ENCODE results near the gene RHBG. TPM values are rescaled to one million over a fixed set of nuclear protein-coding genes. Genes with fewer than 3 reads are reported as not detected.
A peak's percentile ranks its signal among the peaks of the same experiment; 100 is the strongest.

Gene RHBG
- total and polyA plus RNA-seq, 2 of the 4 experiments (the other 2 are of a cell fraction) = not detected

- no peak for TF ChIP-seq BHLHE40 (IDR thresholded peaks at IDR 0.05; ENCODE audit: low read depth, low read length)
Observed at GRCh38 chr1:156420205-156421061, 51.4 kb downstream of the RHBG start (continued).

DNA sequence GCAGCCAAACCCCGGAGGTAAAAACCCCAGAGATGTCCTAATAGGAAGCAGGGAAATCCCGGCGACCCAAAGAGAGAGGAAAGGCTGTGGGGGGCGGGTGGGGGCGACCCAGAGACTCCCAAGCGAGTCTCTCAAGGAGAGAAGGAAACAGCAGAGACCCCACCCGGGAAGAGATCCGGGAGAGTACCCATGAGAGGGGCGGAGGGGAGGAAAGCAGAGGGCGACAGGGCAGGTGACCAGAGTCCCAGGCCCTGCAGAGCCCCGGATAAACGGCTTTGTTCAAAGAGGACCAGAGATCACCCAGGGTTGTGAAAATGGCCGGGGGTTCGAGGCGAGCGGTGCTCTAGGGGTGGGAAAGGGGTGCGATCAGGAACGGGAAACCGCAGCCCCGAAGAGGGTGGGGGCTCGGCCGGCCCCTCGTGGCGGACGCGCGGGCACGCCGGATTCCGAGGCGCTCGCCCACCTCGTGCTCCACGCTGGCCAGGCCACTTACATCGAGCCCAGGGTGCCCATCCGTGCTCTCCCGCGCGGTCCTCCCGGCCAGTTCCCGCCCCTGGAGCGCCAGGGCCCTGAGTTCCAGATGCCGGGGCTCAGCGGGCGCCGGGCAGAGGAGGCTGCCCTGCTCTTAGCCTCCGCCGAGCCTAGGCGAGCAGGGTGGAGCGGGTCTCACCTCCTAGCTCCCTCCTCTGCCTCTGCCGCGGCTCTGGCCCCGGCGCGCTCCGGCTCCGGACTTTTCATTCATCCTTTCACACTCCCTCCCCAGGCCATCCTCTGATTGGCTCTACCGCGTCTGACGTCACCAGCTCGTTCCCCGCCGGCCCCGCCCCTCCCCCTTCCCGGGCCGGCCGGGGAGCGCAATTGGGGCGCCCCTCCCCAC lies 52.3 kb downstream of the RHBG start:
- Histone ChIP-seq H3K4me1 (ENCODE audit: control insufficient read depth, insufficient read depth, low read length) (peaks cover 1% of the 10 kb centered on the region; the same call in 1 of the 2 replicates), H3K18ac (ENCODE audit: low read depth, low read length) (no peak overlapping the region), H4K8ac (ENCODE audit: low read depth in 2 of 2, low read length in 2 of 2) (no peak overlapping the region), H2AFZ (replicated peaks; ENCODE audit: low read length, poor library complexity) (peak overlapping the region; percentile 19), H3K9me3 (ENCODE audit: control insufficient read depth, insufficient read depth, low read length) (peaks cover 10% of the 10 kb centered on the region), H3K4ac (ENCODE audit: low read depth, low read length) (no peak overlapping the region), H2BK120ac (ENCODE audit: low read depth, low read length) (no peak overlapping the region), H3K4me2 (ENCODE audit: low read depth, low read length) (peak overlapping the region; percentile 27), H3K56ac (ENCODE audit: extremely low read depth, insufficient read depth, low read length) (no peak overlapping the region), H3K9ac (ENCODE audit: low read depth, low read length) (no peak overlapping the region), H2AK9ac (replicated peaks; ENCODE audit: low read depth, low read length, poor library complexity) (peak overlapping the region; percentile 50), H3K14ac (replicated peaks; ENCODE audit: low read depth, low read length) (no peak overlapping the region), H3K36me3 (ENCODE audit: control insufficient read depth, insufficient read depth, low read length) (no peaks in the 10 kb centered on the region), H3K27ac (ENCODE audit: insufficient read depth, low read length) (no peak overlapping the region), H4K91ac (ENCODE audit: insufficient read depth, low read depth, low read length) (no peak overlapping the region), H2AK5ac (ENCODE audit: low read depth, low read length) (no peak overlapping the region), H3K9me1 (ENCODE audit: insufficient read depth, low read length) (no peaks in the 10 kb centered on the region), H3K4me3 (ENCODE audit: insufficient read depth, low read depth, low read length) (no peak overlapping the region), H4K5ac (ENCODE audit: low read depth, low read length) (no peak overlapping the region), H3K27me3 (ENCODE audit: control insufficient read depth, insufficient read depth, low read length) (peaks cover 92% of the 10 kb centered on the region), H2BK15ac (ENCODE audit: low read depth, low read length) (no peak overlapping the region), H2BK20ac (ENCODE audit: low read depth, low read length) (no peak overlapping the region), H4K20me1 (ENCODE audit: insufficient read depth, low read length) (no peaks in the 10 kb centered on the region; the same call in none of the 2 replicates), H3K23ac (ENCODE audit: low read depth, low read length) (no peak overlapping the region), H3K79me1 (ENCODE audit: low read depth in 1 of 2, low read length in 2 of 2) (no peaks in the 10 kb centered on the region), H2BK5ac (ENCODE audit: low read depth, low read length, poor library complexity, severe bottlenecking) (no peak overlapping the region)
- ChIA-PET POLR2A (ENCODE audit: unreplicated experiment) (no interaction called here), CTCF (interaction anchor here (1.4 kb wide), 1 partner anchor 36 kb away, joined by 5 read pairs; no protein-coding TSS in a partner anchor)
- in situ Hi-C loops (cut with MboI; ENCODE audit: low sequenced_read_pairs) = no loop called here
- peak; percentile 88 for ATAC-seq (ENCODE audit: low read depth)
- 5% methylated on average over 14 of the region's 69 CpGs; no CpG with 5 or more reads in 1 of the 2 experiments for WGBS, 2 experiments (ENCODE audit: extremely low coverage in 2 of 2, insufficient read length in 1 of 2)
- no TSS peak for BruUV-seq (replicated peaks)
- intact Hi-C loops (cut with micrococcal nuclease) = no loop called here
- peak; percentile 45 for DNase-seq
- TF ChIP-seq, protein P1, sequence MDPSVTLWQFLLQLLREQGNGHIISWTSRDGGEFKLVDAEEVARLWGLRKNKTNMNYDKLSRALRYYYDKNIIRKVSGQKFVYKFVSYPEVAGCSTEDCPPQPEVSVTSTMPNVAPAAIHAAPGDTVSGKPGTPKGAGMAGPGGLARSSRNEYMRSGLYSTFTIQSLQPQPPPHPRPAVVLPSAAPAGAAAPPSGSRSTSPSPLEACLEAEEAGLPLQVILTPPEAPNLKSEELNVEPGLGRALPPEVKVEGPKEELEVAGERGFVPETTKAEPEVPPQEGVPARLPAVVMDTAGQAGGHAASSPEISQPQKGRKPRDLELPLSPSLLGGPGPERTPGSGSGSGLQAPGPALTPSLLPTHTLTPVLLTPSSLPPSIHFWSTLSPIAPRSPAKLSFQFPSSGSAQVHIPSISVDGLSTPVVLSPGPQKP (IDR thresholded peaks at IDR 0.05; ENCODE audit: borderline replicate concordance, low read depth, low read length) = no peak
- TF ChIP-seq NFE2L2 (IDR thresholded peaks at IDR 0.05; ENCODE audit: low read depth, low read length) (no peak), MAFK (IDR thresholded peaks at IDR 0.05; ENCODE audit: low read depth, low read length) (no peak), CEBPB (IDR thresholded peaks at IDR 0.05; ENCODE audit: low read depth, low read length) (no peak), BHLHE40 (IDR thresholded peaks at IDR 0.05; ENCODE audit: low read depth, low read length) (no peak), RFX5 (IDR thresholded peaks at IDR 0.05; ENCODE audit: low read depth, low read length) (no peak), POLR2A (IDR thresholded peaks at IDR 0.05; ENCODE audit: low read depth, low read length) (no peak), CHD1 (IDR thresholded peaks at IDR 0.05; ENCODE audit: low read depth, low read length) (no peak), SMC3 (IDR thresholded peaks at IDR 0.05; ENCODE audit: low read depth, low read length) (no peak)
- dilution Hi-C loops (cut with HindIII; ENCODE audit: low sequenced_read_pairs, unreplicated experiment) = no loop called here

Measured in IMR-90 (cell line).